Esophagus muscularis mucosa (tissue), 4 donors: ENCODE results near the gene RAPGEF1. TPM values are rescaled to one million over a fixed set of nuclear protein-coding genes. Genes with fewer than 3 reads are reported as not detected.
A peak's percentile ranks its signal among the peaks of the same experiment; 100 is the strongest.
"Not testable (repeated sequence)": the region's sequence is repeated elsewhere in the genome, so short reads cannot be mapped to it uniquely, and the experiment has no call there.

ENCODE experiments used
- DNase-seq: peaks from one replicate; pipeline ENCODE4 v3.0.0-alpha.2; 2017; ENCODE audit errors: extremely low spot score
- H3K27ac ChIP-seq, 4 donors: fragments of 200-600 bp; sonication (generic); replicated peaks in 1 of 4; 1 replicate in 3 of 4; 2 replicates in 1 of 4; pipeline ENCODE4 v1.5.1; 2016 to 2019; ENCODE audit warnings: mild to moderate bottlenecking in 1 of 4
- H3K27me3 ChIP-seq, 4 donors: fragments of 200-600 bp; sonication (generic); one replicate each; pipeline versions ENCODE4 v1.5.1 to v1.6.0; 2016 to 2019
- H3K36me3 ChIP-seq, 4 donors: fragments of 200-600 bp; sonication (generic); one replicate each; pipeline ENCODE4 v1.5.1; 2016 to 2019
- H3K4me1 ChIP-seq, 4 donors: fragments of 200-600 bp; sonication (generic); one replicate each; pipeline ENCODE4 v1.5.1; 2016 to 2019
- H3K4me3 ChIP-seq, 4 donors: fragments of 200-600 bp; sonication (generic); 1 replicate in 2 of 4; 2 replicates in 2 of 4; pipeline ENCODE4 v1.5.1; 2016 to 2019; ENCODE audit warnings: mild to moderate bottlenecking in 4 of 4, moderate library complexity in 1 of 4
- H3K9me3 ChIP-seq, 4 donors: fragments of 200-600 bp; sonication (generic); 1 replicate in 3 of 4; 2 replicates in 1 of 4; pipeline ENCODE4 v1.5.1; 2016 to 2019
- EP300 ChIP-seq: sonication (generic); formaldehyde crosslinking; IDR thresholded peaks from one replicate; pipeline ENCODE4 v1.6.1; 2017; ENCODE audit warnings: antibody characterized with exemption
- POLR2A ChIP-seq: fragments of 450-650 bp; IDR thresholded peaks from one replicate; pipeline ENCODE4 v1.6.1; 2017; ENCODE audit warnings: antibody characterized with exemption, moderate library complexity, mild to moderate bottlenecking, low read depth
- POLR2AphosphoS5 ChIP-seq, 2 donors: sonication (generic); formaldehyde crosslinking; IDR thresholded peaks; one replicate each; pipeline ENCODE4 v1.6.1; 2017; ENCODE audit warnings: antibody characterized with exemption in 2 of 2
- WGBS: methylation state at CpG from one replicate; pipeline ENCODE4 v1.1.5; 2018; 5-methylcytosine and 5-hydroxymethylcytosine counted together
- intact Hi-C: fragments of 100-400 bp; cut with DNase I; formaldehyde crosslinking; loops from one replicate; pipeline ENCODE4 v1.15.1; 2023
- total RNA-seq, 4 donors: library from RNA; depleted of rRNA; stranded (reverse); fragments of >200 nt; gene quantifications; one replicate each; pipeline versions ENCODE4 v1.1.0 to v1.2.1, GENCODE V29; 2016
- TF ChIP-seq, protein P1 (sequence below), 3 experiments: fragments of 200-600 bp in 2 of 3; fragments of 450-650 bp in 1 of 3; sonication (generic) in 2 of 3; IDR thresholded peaks; one replicate each; pipeline ENCODE4 v1.5.1; 2017 to 2019; ENCODE audit warnings: antibody characterized with exemption in 3 of 3, mild to moderate bottlenecking in 2 of 3, moderate library complexity in 1 of 3

RAPGEF1 gene
- total RNA-seq, 4 donors from 2014 or later: 66.6 to 138 (median 101) TPM

DNA sequence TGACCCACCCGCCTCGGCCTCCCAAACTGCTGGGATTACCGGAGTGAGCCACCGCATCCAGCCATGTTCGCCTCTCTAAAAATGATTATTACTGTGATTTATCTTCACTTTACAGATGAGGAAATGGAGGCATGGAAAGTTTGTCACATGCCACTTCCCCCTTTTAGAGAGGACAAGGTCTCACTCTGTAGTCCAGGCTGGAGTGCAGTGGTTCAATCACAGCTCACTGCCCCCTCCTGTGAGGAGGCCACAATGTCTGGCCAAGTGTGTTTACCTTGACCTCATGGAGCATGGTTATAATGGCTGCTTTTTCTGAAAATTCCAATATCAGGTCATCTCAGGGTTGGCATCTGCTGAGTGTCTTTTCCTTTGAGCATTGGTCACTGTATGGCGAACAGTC is 187.8 kb downstream of the RAPGEF1 start:
- intact Hi-C loops: no loop called here
- DNase-seq: no peak
- Histone ChIP-seq H3K4me3 (no peak overlapping the region), H3K36me3 (no peaks in the 10 kb centered on the region), H3K4me1 (peaks cover 0 to 9% (median 2%) of the 10 kb centered on the region in 4 donors), H3K27ac (no peak overlapping the region), H3K9me3 (no peaks in the 10 kb centered on the region), H3K27me3 (peaks cover 0 to 89% (median 24%) of the 10 kb centered on the region in 4 donors)
- no peak for TF ChIP-seq POLR2AphosphoS5 (IDR thresholded peaks at IDR 0.05)
- TF ChIP-seq EP300: no peak
- TF ChIP-seq, protein P1, sequence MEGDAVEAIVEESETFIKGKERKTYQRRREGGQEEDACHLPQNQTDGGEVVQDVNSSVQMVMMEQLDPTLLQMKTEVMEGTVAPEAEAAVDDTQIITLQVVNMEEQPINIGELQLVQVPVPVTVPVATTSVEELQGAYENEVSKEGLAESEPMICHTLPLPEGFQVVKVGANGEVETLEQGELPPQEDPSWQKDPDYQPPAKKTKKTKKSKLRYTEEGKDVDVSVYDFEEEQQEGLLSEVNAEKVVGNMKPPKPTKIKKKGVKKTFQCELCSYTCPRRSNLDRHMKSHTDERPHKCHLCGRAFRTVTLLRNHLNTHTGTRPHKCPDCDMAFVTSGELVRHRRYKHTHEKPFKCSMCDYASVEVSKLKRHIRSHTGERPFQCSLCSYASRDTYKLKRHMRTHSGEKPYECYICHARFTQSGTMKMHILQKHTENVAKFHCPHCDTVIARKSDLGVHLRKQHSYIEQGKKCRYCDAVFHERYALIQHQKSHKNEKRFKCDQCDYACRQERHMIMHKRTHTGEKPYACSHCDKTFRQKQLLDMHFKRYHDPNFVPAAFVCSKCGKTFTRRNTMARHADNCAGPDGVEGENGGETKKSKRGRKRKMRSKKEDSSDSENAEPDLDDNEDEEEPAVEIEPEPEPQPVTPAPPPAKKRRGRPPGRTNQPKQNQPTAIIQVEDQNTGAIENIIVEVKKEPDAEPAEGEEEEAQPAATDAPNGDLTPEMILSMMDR (IDR thresholded peaks at IDR 0.05): no peak
- TF ChIP-seq POLR2A: no peak
- 86% methylated on average over 6 of the region's 6 CpGs for WGBS

DNA sequence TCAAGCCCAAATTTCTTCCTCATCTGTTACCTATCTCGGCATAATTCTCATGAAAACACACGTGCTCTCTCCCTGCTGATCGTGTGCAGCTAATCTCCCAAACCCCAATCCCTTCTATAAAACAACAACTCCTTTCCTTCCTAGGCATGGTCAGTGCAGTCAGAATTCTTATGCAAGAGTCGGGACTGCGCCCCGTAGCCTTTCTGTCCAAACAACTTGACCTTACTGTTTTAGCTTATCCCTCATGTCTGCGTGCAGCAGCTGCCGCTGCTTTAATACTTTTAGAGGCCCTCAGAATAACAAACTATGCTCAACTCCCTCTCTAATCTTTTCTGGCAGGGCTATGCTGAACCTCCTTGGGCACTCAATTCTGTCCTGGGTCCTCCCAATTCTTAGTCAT is 189.4 kb downstream of the RAPGEF1 start:
- H3K9me3 ChIP-seq, H3K4me3 ChIP-seq, H3K27ac ChIP-seq, intact Hi-C loops, H3K36me3 ChIP-seq, DNase-seq: not testable (repeated sequence)
- H3K4me1 ChIP-seq: peaks cover 12 to 25% (median 18%) of the 10 kb centered on the region in 4 donors
- peaks cover 7 to 89% (median 27%) of the 10 kb centered on the region in 4 donors for H3K27me3 ChIP-seq
- 58% methylated on average over 8 of the region's 8 CpGs for WGBS

DNA sequence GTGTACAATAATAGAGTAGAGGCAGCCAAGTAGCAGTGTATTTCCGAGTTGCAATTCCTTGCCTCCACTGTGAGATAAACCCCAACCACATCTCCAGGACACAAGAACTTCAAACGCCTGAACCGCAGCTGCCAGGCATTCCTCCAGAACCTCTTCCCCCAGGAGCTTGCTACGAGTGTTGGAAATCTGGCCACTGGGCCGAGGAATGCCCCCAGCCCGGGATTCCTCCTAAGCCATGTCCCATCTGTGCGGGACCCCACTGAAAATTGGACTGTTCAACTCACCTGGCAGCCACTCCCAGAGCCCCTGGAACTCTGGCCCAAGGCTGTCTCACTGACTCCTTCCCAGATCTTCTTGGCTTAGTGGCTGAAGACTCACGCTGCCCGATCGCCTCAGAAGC is 190.7 kb downstream of the RAPGEF1 start:
- Histone ChIP-seq H3K27me3 (peaks cover 7 to 87% (median 27%) of the 10 kb centered on the region in 4 donors), H3K4me1 (peaks cover 12 to 22% (median 21%) of the 10 kb centered on the region in 4 donors)
- 88% methylated on average over 10 of the region's 10 CpGs for WGBS
- H3K4me3 ChIP-seq, H3K9me3 ChIP-seq, intact Hi-C loops, DNase-seq, H3K27ac ChIP-seq, H3K36me3 ChIP-seq: not testable (repeated sequence)

DNA sequence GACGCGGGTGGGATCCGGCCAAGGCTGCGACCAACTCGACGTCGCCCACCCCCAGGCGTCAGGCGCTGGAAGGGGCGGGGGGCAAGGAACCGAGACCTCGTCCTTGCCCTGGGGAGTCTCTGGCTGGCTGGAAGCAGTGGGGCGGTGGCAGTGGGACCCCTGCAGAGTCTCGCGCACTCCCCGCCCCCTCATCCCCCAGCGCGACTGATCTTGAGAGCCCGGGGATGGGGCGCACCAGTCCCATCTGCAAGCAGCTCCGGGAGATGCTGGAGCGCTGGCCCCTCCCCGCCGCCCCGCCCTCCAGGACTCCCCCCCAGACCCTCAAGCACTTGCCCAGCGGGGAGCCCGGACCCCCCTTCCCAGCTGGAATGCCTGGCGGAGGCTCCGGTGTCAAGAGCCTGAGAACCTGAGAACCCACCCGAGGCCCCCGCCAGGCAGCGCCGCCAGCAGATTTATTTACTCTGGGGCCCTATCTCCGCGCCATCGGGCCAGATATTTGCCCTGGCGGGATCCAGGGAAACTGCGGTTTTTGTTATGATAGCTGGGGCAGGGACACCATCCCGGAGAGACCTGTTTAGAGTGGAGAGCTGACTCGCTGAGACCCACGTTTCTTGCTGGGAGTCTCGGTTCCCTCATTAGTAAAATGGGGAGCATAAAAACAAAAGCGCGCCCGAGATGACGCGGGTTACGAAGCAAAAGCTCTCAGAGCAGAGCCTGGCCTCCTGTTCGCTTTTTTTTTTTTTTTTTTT is 193.4 kb downstream of the RAPGEF1 start:
- H3K4me1 ChIP-seq: peaks cover 12 to 22% (median 21%) of the 10 kb centered on the region in 4 donors
- DNase-seq: no peak
- H3K4me3 ChIP-seq: peak overlapping the region; percentile 37 to 49 (median 40)
- no peaks in the 10 kb centered on the region for H3K36me3 ChIP-seq
- TF ChIP-seq, protein P1 (IDR thresholded peaks at IDR 0.05): peak in 1 of 3 experiments; percentile 14
- TF ChIP-seq POLR2AphosphoS5 (IDR thresholded peaks at IDR 0.05): no peak
- H3K27ac ChIP-seq: no peak overlapping the region
- H3K27me3 ChIP-seq: peaks cover 7 to 65% (median 23%) of the 10 kb centered on the region in 4 donors
- WGBS: 4% methylated on average over 24 of the region's 49 CpGs
- peaks cover 0 to 26% (median 26%) of the 10 kb centered on the region in 4 donors for H3K9me3 ChIP-seq
- intact Hi-C loops: no loop called here

DNA sequence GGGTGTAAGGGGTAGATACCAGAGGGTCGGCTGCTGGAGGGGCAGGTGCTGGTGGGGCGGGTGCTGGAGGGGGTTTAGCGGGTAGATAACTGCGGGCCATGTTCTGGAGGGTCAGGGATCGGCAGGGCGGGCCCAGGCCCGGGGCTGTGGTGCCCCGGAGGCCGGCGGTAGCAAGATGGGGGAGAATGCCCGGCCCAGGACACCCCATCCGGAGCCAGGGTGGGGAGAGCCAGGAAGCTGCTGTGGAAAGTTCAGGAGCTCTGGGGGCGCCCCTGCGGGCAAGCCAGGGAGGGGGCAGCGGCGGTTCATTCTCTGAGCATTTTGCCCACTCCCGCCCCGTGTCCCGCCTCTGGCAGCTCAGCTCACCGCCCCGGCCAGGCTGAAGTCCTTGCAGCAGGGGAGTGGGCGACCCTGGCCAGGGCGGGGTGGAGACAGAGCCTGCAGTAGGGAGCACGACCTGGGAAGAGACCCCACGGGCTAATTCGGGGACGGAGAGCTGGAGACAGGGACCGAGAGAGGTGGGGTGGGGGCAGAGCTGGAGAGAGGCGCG is 194.0 kb downstream of the RAPGEF1 start:
- peaks cover 12 to 22% (median 21%) of the 10 kb centered on the region in 4 donors for H3K4me1 ChIP-seq
- TF ChIP-seq POLR2A (no peak), POLR2AphosphoS5 (IDR thresholded peaks at IDR 0.05) (no peak), EP300 (no peak)
- TF ChIP-seq, protein P1 (IDR thresholded peaks at IDR 0.05): no peak
- peak overlapping the region; percentile 37 to 49 (median 40) for H3K4me3 ChIP-seq
- H3K36me3 ChIP-seq: no peaks in the 10 kb centered on the region
- DNase-seq: no peak
- intact Hi-C loops: no loop called here
- peaks cover 0 to 26% (median 26%) of the 10 kb centered on the region in 4 donors for H3K9me3 ChIP-seq
- H3K27me3 ChIP-seq: peaks cover 7 to 63% (median 23%) of the 10 kb centered on the region in 4 donors
- WGBS: 13% methylated on average over 7 of the region's 30 CpGs
- no peak overlapping the region for H3K27ac ChIP-seq
